Measurements from ENCODE around the gene OLIG2.

- no peak for TF ChIP-seq CTCF (conservative IDR thresholded peaks at IDR 0.05; ENCODE audit: low read length)
- no peak for TF ChIP-seq EZH2phosphoT487 (IDR thresholded peaks at IDR 0.05; ENCODE audit: borderline replicate concordance, low read depth, low read length)
These were observed 46.0 kb upstream of the OLIG2 start for GRCh38 chr21:32979598-32980268.

Data from OCI-LY7 (cell line).